SKM-1 (cell line): Measurements from ENCODE around the gene RPL29.

Experiments
- DNase-seq: peaks from one replicate; lab custom pipeline; 2025; ENCODE audit not compliant: unreplicated experiment; lab: John Stamatoyannopoulos, UW

The RPL29 gene

GRCh38 chr3:51983578-51984268 lies 12.0 kb downstream of the RPL29 start:
- no peak for DNase-seq

- peak; percentile 55 for DNase-seq
These were observed 12.7 kb downstream of the RPL29 start, which contains the start of gene ACY1 for GRCh38 chr3:51982838-51983577. TSS of gene ACY1 (plus strand) at chr3:51983535. CDS start at chr3:51984065, 530 bp downstream.

GRCh38 chr3:51982352-51982837 lies 13.3 kb downstream of the RPL29 start:
- DNase-seq: no peak

GRCh38 chr3:51980253-51980652 lies 15.4 kb downstream of the RPL29 start:
- DNase-seq: no peak

- DNase-seq: no peak
These were observed 17.6 kb downstream of the RPL29 start for GRCh38 chr3:51978143-51978502.

- DNase-seq: no peak
These were observed 18.1 kb downstream of the RPL29 start for GRCh38 chr3:51977446-51978142.

- DNase-seq: no peak
These were observed 19.7 kb downstream of the RPL29 start for GRCh38 chr3:51975852-51976549.

GRCh38 chr3:51974963-51975851 lies 20.5 kb downstream of the RPL29 start, which contains the start of gene ABHD14A:
TSS of gene ABHD14A (plus strand) at chr3:51975064. CDS start at chr3:51975136, 72 bp downstream.
- peak; percentile 35 for DNase-seq

- DNase-seq: no peak
These were observed 21.3 kb downstream of the RPL29 start for GRCh38 chr3:51974277-51974962.

GRCh38 chr3:51971350-51971749 lies 24.3 kb downstream of the RPL29 start:
- no peak for DNase-seq

- no peak for DNase-seq
These were observed 24.9 kb downstream of the RPL29 start for GRCh38 chr3:51970606-51971300.

GRCh38 chr3:51969841-51970240 lies 25.9 kb downstream of the RPL29 start:
- DNase-seq: no peak

GRCh38 chr3:51968883-51969678 lies 26.6 kb downstream of the RPL29 start:
- no peak for DNase-seq

- DNase-seq: no peak
These were observed 27.4 kb downstream of the RPL29 start for GRCh38 chr3:51968170-51968775.

GRCh38 chr3:51967384-51968169 lies 28.1 kb downstream of the RPL29 start, which contains the start of gene PCBP4:
TSS of gene PCBP4 (minus strand) at chr3:51967454. CDS start at chr3:51961240, 6,214 bp downstream.
- DNase-seq: no peak

GRCh38 chr3:51966922-51967383 lies 28.7 kb downstream of the RPL29 start:
- no peak for DNase-seq

- DNase-seq: no peak
These were observed 29.2 kb downstream of the RPL29 start for GRCh38 chr3:51966486-51966885.
